Renal cortex interstitium (tissue), 11 donors: ENCODE measurements around the gene RBMS3. TPM values are rescaled to one million over a fixed set of nuclear protein-coding genes. Genes with fewer than 3 reads are reported as not detected.
"Not testable (repeated sequence)": the region's sequence is repeated elsewhere in the genome, so short reads cannot be mapped to it uniquely, and the experiment has no call there.

Experiments
- DNase-seq, 11 donors: peaks; one replicate each; pipeline ENCODE4 v3.0.0-alpha.2; 2013; ENCODE audit warnings: low read depth in 9 of 11, low spot score in 4 of 11; ENCODE audit errors: extremely low read depth in 1 of 11
- polyA plus RNA-seq, 3 donors: library from polyadenylated mRNA; unstranded; fragments of 120-200 nt; gene quantifications; one replicate each; pipeline ENCODE4 v1.2.1, GENCODE V29; 2013; ENCODE audit not compliant: insufficient read length in 3 of 3

The RBMS3 gene
- polyA plus RNA-seq, 3 donors: 13.6 to 15.7 (median 14.4) TPM

DNA sequence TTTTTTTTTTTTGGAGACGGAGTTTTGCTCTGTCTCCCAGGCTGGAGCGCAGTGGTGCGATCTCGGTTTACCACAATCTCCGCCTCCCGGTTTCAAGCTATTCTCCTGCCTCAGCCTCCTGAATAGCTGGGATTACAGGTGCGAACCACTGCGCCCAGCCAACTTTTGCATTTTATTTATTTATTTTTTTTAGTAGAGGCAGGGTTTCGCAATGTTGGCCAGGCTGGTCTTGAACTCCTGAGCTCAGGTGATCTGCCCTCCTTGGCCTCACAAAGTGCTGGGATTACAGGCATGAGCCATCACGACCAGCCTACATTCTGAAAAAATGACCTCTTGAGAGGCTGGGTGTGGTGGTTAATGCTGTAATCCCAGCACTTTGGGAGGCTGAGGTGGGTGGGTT, 243.6 kb downstream of the RBMS3 start:
- DNase-seq: not testable (repeated sequence)

DNA sequence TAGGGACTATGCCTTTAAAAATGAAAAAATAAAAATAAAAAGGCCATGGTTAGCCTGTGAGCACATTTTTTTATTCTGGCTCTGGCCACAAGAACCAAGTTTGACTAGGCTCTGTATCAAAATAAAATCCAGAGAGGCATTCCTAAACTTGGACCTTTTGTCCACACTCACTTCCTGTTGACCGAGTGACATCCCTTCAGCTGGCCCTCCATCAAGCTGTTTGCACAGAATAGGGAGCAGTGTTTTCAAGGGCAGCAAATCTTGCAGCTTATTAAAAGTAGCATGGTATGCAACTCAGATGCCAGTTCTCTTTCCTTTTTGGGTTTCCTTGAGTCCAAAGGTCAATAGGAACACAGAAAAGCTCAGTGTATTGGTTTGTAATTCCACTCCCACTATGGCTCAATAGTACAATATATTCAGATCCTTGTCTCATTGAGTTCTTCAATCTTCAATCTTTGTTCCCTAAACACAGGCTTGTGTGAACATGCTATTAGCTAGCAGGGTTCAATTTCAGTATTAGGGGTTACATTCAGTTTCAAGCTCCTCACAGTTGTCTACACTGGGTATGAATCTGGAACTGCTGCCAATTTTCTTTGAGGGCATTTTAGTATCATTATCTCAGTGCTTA, 244.5 kb downstream of the RBMS3 start:
- DNase-seq: peak in 9 of 11 donors; percentile 16 to 65 (median 53)

DNA sequence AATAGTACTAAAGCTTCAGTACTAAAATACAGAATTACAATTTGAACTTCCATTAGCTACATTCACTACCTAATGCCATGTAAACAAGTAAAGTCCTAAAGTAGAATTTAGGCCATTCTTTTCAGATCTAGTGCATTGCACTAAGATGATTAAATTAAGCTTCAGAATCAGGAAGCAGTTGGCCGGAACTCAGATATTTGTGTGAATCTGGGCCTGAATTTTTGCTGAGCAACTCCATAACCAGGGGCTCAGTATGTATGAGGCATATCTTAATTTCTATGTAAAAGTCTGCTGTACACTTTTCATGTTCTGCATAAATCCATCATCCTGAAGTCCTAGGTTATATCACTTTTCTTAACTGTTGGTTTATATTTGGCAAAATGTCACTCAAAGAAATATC, 246.4 kb downstream of the RBMS3 start:
- DNase-seq: no peak

- DNase-seq: no peak
These were observed 250.8 kb downstream of the RBMS3 start for GRCh38 chr3:29531644-29532043.

DNA sequence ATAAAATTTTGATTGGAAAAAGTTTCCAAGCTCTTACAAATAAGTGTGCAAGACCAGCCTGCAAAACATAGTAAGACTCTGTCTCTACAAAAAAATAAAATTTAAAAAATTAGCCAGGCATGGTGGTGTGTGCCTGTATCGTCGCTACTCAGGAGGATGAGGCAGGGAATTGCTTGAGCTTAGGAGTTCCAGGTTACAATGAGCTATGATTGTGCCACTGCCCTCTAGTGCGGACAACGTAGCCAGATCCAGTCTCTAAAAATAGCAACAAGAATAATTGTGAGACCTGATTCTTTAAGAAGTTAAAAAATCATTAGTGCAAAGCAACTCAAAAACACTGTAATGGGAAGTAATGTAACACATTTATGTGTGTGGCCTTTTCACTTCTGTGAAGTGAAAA, 251.6 kb downstream of the RBMS3 start:
- DNase-seq: no peak

GRCh38 chr3:29534006-29534405, 253.1 kb downstream of the RBMS3 start:
- no peak for DNase-seq

DNA sequence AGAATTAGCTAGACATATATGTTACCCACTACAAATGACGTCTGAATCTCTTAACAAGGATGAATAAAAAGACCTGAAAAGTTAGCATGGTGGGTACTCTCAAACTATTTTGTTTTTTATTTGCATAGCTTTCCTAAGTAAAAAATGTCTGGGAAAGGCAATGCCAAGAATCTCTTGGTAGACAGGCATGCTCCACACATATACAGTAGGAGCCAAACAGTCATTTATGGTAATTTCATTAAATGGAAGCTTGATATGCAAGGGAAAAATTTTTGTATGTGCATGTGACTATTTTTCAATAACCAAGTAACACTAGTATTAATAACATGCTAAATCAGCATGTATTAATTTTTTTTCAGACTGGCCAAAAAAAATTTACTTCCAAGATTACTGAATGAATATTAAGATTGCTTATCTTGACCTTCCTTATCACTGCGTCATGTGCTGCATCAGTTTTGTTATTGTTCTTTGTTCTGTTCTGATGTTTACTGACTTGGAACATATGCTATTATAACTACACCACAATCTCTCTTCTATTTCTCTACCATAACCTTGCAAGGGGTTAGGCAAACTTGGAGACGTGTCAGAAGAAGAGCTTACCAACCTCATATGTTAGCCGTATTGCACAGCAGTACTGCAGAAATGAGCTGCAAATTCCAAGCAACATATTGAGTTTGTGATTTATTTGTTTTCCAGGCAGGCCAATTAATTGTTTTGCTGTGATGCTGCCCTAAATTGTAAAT, 255.3 kb downstream of the RBMS3 start:
- DNase-seq: no peak

DNA sequence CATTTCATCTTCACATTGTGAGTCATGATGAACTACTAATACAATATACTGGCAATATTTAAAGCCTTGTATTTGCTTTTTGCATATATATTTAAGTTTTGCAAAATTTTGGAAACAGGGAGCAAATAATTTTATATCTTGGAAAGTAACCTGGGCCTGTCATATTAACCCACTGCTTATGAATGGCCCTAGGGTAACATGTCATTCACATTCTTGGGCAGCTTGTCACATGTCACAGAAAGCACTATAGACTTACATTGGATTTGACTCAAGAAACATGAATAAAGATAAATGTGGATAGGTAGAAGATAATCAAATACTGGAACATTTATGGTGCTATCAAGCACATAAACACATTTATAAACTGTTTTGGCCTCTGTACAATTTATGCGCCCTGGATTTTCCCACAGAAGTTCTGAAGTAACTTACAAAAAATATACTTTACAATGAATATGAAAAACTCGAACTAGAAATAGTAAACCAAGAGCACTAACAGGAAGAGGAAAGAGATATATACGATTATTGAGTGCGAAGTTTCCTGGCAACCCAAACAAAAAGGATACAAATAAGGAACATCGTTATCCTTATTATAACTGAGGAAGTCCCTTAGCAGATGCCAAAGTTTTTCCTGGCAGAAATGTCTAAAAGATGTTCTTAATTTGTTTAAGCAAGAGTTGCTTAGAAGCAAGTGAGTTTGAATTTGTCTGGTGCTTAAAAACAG, 257.2 kb downstream of the RBMS3 start:
- DNase-seq: no peak

DNA sequence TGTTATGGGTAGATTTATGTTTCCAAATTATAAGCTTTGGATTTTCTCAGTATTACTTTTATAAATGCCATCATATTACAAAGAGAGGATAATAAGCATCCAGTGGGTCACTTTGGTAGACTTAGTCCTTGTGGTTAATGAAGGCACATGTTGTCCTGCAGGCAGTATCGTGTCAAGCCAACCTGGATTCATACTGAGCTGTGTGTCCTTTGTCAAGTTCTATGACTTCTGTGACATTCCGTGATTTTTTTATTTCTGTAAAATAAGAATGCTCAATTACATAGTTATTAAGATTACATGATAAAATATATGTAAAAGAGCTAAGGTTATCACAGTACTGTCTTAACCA, 257.7 kb downstream of the RBMS3 start:
- DNase-seq: no peak

DNA sequence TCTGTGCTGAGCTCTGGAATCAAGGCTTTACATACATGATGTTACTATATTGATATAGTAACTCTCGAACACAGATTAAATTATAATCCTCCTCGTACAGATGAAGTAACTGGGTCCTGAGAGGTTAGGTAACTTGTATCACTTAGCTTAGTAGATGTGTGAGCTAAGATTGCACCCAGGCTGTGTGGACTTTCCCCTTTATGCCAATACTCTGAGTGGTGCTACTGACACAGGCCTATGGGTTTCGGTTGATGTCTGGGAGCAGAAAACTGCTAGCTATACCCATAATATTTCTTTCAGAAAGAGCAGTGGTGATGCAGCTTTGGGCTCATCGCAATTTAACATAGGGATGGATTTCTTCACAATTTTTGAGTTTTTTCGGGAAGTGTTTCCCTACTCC, 259.7 kb downstream of the RBMS3 start:
- no peak for DNase-seq

DNA sequence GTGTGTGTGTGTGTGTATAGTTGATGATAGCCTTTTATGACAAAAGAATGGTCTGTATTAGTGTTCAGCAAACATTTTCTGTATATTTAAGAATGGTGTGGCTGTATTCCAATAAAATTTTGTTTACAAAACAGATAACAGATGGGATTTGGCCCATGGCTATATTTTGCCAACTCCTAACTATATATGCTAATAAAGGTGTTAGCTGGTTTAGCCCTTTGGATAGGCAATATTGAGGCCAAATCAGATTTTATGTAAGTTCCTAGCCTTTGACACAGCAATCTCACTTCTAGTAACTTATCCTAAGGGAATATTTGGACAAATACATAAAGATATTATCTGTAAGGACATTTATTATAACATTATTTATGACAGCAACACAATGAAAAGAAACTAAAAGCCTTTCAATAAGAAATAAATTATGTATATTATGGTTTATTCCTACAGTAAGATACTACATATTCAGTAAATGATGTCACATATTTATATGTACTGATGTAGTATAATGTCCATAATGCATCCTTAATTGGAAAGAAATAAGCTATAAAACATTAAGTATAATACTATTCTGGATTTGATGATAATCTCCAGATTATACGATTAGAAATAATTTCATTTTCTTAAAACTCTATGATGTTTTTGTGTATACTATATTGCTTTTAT, 264.0 kb downstream of the RBMS3 start:
- DNase-seq: no peak

DNA sequence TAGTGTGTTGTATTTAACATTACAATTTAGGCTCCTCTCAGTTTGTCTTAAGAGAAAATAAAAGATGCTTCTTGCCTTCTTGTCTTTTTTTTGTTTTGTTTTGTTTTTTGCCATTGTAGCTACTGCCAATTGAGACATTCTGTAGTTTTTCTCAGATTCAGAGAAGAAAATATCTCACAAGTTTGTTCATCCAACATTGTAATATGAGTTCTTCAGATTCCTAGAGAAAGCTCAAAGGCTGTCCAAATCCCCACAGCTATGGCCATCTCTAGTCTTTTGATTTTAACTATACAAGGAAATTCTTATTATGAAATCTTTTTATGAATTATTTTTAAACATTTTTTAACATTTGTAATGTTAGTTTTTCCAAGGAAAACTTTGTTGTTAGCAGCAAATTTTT, 264.7 kb downstream of the RBMS3 start:
- no peak for DNase-seq

- no peak for DNase-seq
These were observed 271.2 kb downstream of the RBMS3 start for GRCh38 chr3:29552051-29552450.

- DNase-seq: no peak
These were observed 273.7 kb downstream of the RBMS3 start for GRCh38 chr3:29554566-29554965.

DNA sequence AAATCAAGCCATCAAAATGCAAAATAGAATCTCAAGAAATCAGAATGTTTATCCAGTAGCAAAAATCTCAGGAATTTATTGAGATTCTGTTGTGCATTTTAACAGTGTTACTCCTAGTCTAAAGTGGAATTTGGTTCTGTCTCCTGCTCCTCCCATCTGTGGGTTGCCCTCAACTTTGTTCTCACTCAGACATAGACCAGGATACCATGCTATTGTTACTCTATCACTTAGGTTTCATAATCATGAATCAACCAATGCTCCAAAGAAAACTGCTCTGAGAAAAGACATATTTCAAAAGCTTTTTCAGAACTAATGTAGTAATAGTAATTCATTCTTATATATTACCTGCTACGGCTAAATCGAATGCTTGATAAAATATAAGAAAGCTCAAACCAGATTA, 274.7 kb downstream of the RBMS3 start:
- no peak for DNase-seq

GRCh38 chr3:29557186-29557585, 276.3 kb downstream of the RBMS3 start:
- DNase-seq: no peak

DNA sequence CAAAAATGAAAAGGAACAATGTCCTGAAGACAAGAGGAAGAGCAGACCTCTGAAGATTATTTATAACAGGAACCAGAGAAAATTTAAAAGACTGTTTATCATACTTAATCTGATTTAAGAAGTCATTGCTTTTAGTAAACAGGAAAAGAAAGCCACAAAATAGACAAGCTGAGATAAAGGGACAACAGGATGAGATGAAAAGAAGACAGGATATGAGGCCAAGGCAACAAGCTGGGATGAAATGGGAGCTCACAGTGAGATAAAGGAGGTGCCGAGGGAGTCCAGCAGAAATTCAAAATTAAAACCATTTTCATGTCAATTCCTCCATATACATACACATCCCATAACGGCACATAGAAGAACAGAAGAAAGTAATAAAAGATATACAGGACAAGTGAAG, 277.0 kb downstream of the RBMS3 start:
- DNase-seq: no peak

DNA sequence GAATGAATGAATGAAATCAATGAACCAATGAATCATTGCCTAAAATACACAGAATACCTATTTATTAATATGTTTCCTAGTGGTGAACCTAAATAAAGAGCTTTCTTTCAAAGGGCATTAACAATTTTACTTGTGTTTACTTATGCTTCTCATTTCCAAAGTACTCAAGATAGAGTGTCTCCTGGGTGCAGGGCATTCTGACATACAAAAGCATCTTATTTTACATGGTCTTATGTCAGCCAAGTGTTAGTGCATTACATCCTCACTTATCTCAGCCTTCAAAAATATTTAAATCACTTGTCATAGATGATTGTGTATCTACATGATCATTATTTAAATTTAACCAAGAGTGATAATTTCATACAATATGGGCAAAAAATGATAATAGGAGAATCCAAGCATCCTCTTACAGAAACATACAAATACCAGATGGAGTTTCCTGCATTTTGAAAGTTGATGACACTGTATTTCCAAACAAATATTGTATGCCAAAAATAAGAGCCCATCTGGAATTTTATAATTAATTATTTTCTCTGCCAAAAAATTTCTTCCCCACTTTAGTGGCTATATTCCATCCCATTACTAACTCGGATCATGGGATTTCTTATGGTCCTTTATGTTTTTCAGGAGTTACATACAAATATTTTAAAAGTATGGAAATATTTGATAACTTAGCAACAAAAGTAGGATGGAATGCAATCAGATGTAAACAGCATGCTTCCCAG, 279.0 kb downstream of the RBMS3 start:
- DNase-seq: no peak

DNA sequence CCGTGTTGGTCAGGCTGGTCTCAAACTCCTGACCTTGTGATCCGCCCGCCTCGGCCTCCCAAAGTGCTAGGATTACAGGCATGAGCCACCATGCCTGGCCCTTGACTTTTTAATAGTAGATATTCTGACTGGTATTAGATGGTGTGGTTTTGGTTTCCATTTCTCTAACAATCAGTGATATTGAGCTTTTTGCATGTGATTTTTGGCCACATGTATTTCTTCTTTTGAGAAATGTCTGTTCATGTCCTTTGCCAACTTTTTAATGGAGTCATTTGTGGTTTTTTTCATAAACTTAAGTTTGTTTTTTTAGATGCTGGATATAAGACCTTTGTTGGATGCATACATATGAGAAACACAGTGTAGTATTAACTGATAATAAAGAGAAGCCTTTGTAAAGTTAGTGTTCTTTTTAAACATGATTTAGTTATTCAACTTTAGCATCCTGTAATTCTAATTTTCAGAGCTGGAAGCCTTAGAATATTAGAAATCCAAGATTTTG, 280.8 kb downstream of the RBMS3 start:
- no peak for DNase-seq
